Measurements from ENCODE around the gene NACAD.

GRCh38 chr7:45044338-45044737 lies 44.4 kb downstream of the NACAD start:
- TF ChIP-seq CTCF (IDR thresholded peaks at IDR 0.05; ENCODE audit: borderline replicate concordance, extremely low read depth, low read length, poor library complexity, severe bottlenecking) (no peak), EZH2 (IDR thresholded peaks at IDR 0.05; ENCODE audit: borderline replicate concordance, low read depth, low read length, severe bottlenecking) (no peak)
